ENCODE data around the gene ADAMTS6. TPM values are rescaled to one million over a fixed set of nuclear protein-coding genes. Genes with fewer than 3 reads are reported as not detected.

ADAMTS6 gene
- total and polyA plus RNA-seq, 5 donors from 2014 or later, result 0.03 to 1.5 (median 0.14) TPM; not detected in 1

- H3K27ac ChIP-seq (ENCODE audit: insufficient read depth, low read length, poor library complexity, severe bottlenecking), result no peak overlapping the region
- ATAC-seq (ENCODE audit: low read depth in 2 of 2), result no peak
- H3K4me3 ChIP-seq (ENCODE audit: low read depth, low read length), result peak overlapping the region; percentile 89
Measured at GRCh38 chr5:65481171-65481581, 544 bp downstream of the ADAMTS6 start.

GRCh38 chr5:65480306-65480865, 1.3 kb downstream of the ADAMTS6 start:
- peak overlapping the region; percentile 89 for H3K4me3 ChIP-seq (ENCODE audit: low read depth, low read length)
- Mint-ChIP-seq H3K27me3 (peaks cover 19% of the 10 kb centered on the region), H3K4me1 (peaks cover 4 to 18% (median 15%) of the 10 kb centered on the region in 4 donors), H3K36me3 (no peaks in the 10 kb centered on the region), H3K4me3 (no peak overlapping the region), H3K9me3 (no peaks in the 10 kb centered on the region), H3K27ac (no peak overlapping the region)
- peaks cover 35% of the 10 kb centered on the region for H3K4me1 ChIP-seq (ENCODE audit: control insufficient read depth, insufficient read depth, low read length, poor library complexity, severe bottlenecking)
- ATAC-seq (ENCODE audit: low read depth in 2 of 2) (peak; percentile 30 to 32), DNase-seq (peak in 2 of 3 donors; percentile 15 to 41)
- H3K36me3 ChIP-seq (ENCODE audit: control insufficient read depth, insufficient read depth, low read length), result no peaks in the 10 kb centered on the region
- peaks cover 25% of the 10 kb centered on the region for H3K27me3 ChIP-seq (ENCODE audit: control insufficient read depth, insufficient read depth, low read length)
- H3K27ac ChIP-seq (ENCODE audit: insufficient read depth, low read length, poor library complexity, severe bottlenecking), result no peak overlapping the region
- H3K9me3 ChIP-seq (ENCODE audit: control insufficient read depth in 2 of 2, low read length in 2 of 2), result no peaks in the 10 kb centered on the region

More at GRCh38 chr5:65481171-65481581, 544 bp downstream of the ADAMTS6 start:
- Mint-ChIP-seq H3K4me1 (peaks cover 4 to 18% (median 15%) of the 10 kb centered on the region in 4 donors), H3K36me3 (no peaks in the 10 kb centered on the region), H3K27me3 (peaks cover 11% of the 10 kb centered on the region), H3K27ac (peak overlapping the region; percentile 35 to 94 (median 84)), H3K9me3 (no peaks in the 10 kb centered on the region), H3K4me3 (peak overlapping the region in 1 of 4 donors; percentile 94)
- no peak for DNase-seq
- H3K9me3 ChIP-seq (ENCODE audit: control insufficient read depth in 2 of 2, low read length in 2 of 2), result no peaks in the 10 kb centered on the region
- peaks cover 25% of the 10 kb centered on the region for H3K27me3 ChIP-seq (ENCODE audit: control insufficient read depth, insufficient read depth, low read length)
- H3K4me1 ChIP-seq (ENCODE audit: control insufficient read depth, insufficient read depth, low read length, poor library complexity, severe bottlenecking), result peaks cover 35% of the 10 kb centered on the region
- H3K36me3 ChIP-seq (ENCODE audit: control insufficient read depth, insufficient read depth, low read length), result no peaks in the 10 kb centered on the region

- H3K27me3 ChIP-seq (ENCODE audit: control insufficient read depth, insufficient read depth, low read length), result peaks cover 25% of the 10 kb centered on the region
- no peak overlapping the region for H3K27ac Mint-ChIP-seq
- no peaks in the 10 kb centered on the region for H3K9me3 Mint-ChIP-seq
- ATAC-seq (ENCODE audit: low read depth in 2 of 2), result no peak
- H3K4me1 Mint-ChIP-seq, result peaks cover 4 to 18% (median 15%) of the 10 kb centered on the region in 4 donors
- H3K27ac ChIP-seq (ENCODE audit: insufficient read depth, low read length, poor library complexity, severe bottlenecking), result no peak overlapping the region
- no peaks in the 10 kb centered on the region for H3K36me3 Mint-ChIP-seq
- no peak for DNase-seq
- peaks cover 35% of the 10 kb centered on the region for H3K4me1 ChIP-seq (ENCODE audit: control insufficient read depth, insufficient read depth, low read length, poor library complexity, severe bottlenecking)
- no peaks in the 10 kb centered on the region for H3K9me3 ChIP-seq (ENCODE audit: control insufficient read depth in 2 of 2, low read length in 2 of 2)
- H3K4me3 ChIP-seq (ENCODE audit: low read depth, low read length), result no peak overlapping the region
- H3K27me3 Mint-ChIP-seq, result peaks cover 24% of the 10 kb centered on the region
- no peak overlapping the region for H3K4me3 Mint-ChIP-seq
- no peaks in the 10 kb centered on the region for H3K36me3 ChIP-seq (ENCODE audit: control insufficient read depth, insufficient read depth, low read length)
Measured at GRCh38 chr5:65479527-65479926, 2.2 kb downstream of the ADAMTS6 start.

- peaks cover 32% of the 10 kb centered on the region for H3K4me1 ChIP-seq (ENCODE audit: control insufficient read depth, insufficient read depth, low read length, poor library complexity, severe bottlenecking)
- H3K27ac ChIP-seq (ENCODE audit: insufficient read depth, low read length, poor library complexity, severe bottlenecking), result no peak overlapping the region
- ATAC-seq (ENCODE audit: low read depth in 2 of 2) (no peak), DNase-seq (no peak)
- no peak overlapping the region for H3K4me3 Mint-ChIP-seq
- no peak overlapping the region for H3K4me3 ChIP-seq (ENCODE audit: low read depth, low read length)
- H3K36me3 ChIP-seq (ENCODE audit: control insufficient read depth, insufficient read depth, low read length), result no peaks in the 10 kb centered on the region
- no peaks in the 10 kb centered on the region for H3K9me3 ChIP-seq (ENCODE audit: control insufficient read depth in 2 of 2, low read length in 2 of 2)
- peaks cover 4 to 16% (median 12%) of the 10 kb centered on the region in 4 donors for H3K4me1 Mint-ChIP-seq
- peaks cover 28% of the 10 kb centered on the region for H3K27me3 ChIP-seq (ENCODE audit: control insufficient read depth, insufficient read depth, low read length)
- H3K36me3 Mint-ChIP-seq, result no peaks in the 10 kb centered on the region
- peaks cover 27% of the 10 kb centered on the region for H3K27me3 Mint-ChIP-seq
- H3K9me3 Mint-ChIP-seq, result no peaks in the 10 kb centered on the region
- H3K27ac Mint-ChIP-seq, result no peak overlapping the region
Measured at GRCh38 chr5:65478336-65478735, 3.4 kb downstream of the ADAMTS6 start.

GRCh38 chr5:65475895-65476294, 5.8 kb downstream of the ADAMTS6 start:
- peaks cover 31% of the 10 kb centered on the region for H3K27me3 ChIP-seq (ENCODE audit: control insufficient read depth, insufficient read depth, low read length)
- Mint-ChIP-seq H3K27ac (no peak overlapping the region), H3K4me1 (no peaks in the 10 kb centered on the region), H3K36me3 (no peaks in the 10 kb centered on the region), H3K9me3 (no peaks in the 10 kb centered on the region), H3K4me3 (no peak overlapping the region), H3K27me3 (peaks cover 21% of the 10 kb centered on the region)
- no peak for DNase-seq
- H3K27ac ChIP-seq (ENCODE audit: insufficient read depth, low read length, poor library complexity, severe bottlenecking), result no peak overlapping the region
- no peak for ATAC-seq (ENCODE audit: low read depth in 2 of 2)
- peaks cover 9% of the 10 kb centered on the region for H3K4me1 ChIP-seq (ENCODE audit: control insufficient read depth, insufficient read depth, low read length, poor library complexity, severe bottlenecking)
- no peak overlapping the region for H3K4me3 ChIP-seq (ENCODE audit: low read depth, low read length)
- H3K9me3 ChIP-seq (ENCODE audit: control insufficient read depth in 2 of 2, low read length in 2 of 2), result no peaks in the 10 kb centered on the region
- no peaks in the 10 kb centered on the region for H3K36me3 ChIP-seq (ENCODE audit: control insufficient read depth, insufficient read depth, low read length)

DNA sequence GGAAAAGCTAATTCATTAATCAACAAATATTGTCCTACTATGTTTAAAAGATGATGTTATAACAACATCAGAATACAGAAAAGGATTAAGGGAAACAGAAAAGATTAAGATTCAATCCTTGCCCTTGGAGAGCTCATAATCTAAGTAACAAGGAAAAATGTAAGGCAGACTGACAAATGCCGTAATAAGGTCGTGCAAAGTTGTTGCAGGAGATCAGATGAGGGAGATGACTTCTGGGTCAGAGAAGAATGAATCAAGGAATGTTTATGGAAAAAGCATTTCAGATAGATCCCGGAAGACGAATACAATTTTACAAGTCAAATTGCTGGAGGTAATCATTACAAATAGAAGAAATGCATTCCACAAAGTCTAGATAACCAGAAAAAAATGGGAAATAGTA, 6.4 kb downstream of the ADAMTS6 start:
- Mint-ChIP-seq H3K4me3 (no peak overlapping the region), H3K4me1 (no peaks in the 10 kb centered on the region), H3K9me3 (no peaks in the 10 kb centered on the region), H3K36me3 (no peaks in the 10 kb centered on the region), H3K27me3 (peaks cover 21% of the 10 kb centered on the region), H3K27ac (no peak overlapping the region)
- Histone ChIP-seq H3K27ac (ENCODE audit: insufficient read depth, low read length, poor library complexity, severe bottlenecking) (no peak overlapping the region), H3K4me1 (ENCODE audit: control insufficient read depth, insufficient read depth, low read length, poor library complexity, severe bottlenecking) (peaks cover 3% of the 10 kb centered on the region), H3K4me3 (ENCODE audit: low read depth, low read length) (no peak overlapping the region), H3K36me3 (ENCODE audit: control insufficient read depth, insufficient read depth, low read length) (no peaks in the 10 kb centered on the region), H3K9me3 (ENCODE audit: control insufficient read depth in 2 of 2, low read length in 2 of 2) (no peaks in the 10 kb centered on the region), H3K27me3 (ENCODE audit: control insufficient read depth, insufficient read depth, low read length) (peaks cover 25% of the 10 kb centered on the region)
- DNase-seq (no peak), ATAC-seq (ENCODE audit: low read depth in 2 of 2) (no peak)

DNA sequence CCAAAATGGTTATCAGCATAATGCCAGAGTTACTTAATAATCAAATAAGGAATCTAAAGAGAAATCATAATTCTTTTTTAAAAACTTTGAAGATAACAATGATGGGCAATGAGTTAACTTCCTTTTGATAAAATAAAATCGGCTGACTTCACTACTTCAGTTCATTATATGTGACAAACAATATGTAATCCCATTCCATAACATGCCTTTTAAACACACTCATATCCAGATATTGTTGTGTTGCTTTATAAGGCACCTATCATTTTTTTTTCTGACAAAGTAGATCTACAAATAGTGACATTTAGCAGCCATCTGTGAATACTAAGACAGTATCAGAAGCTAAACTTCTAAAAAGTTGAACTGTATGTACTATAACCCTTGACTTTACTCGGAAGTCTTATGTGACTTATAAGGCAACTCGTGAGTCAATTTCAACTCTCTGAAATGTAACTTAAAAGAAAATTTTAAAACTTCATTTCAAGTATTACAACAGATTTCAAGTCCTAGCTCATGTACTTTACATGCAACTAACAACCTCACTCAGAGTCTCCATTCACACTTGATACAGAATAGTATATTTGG, 7.5 kb downstream of the ADAMTS6 start:
- no peak for ATAC-seq (ENCODE audit: low read depth in 2 of 2)
- Mint-ChIP-seq H3K4me3 (no peak overlapping the region), H3K27me3 (peaks cover 23% of the 10 kb centered on the region), H3K36me3 (no peaks in the 10 kb centered on the region), H3K4me1 (no peaks in the 10 kb centered on the region), H3K27ac (no peak overlapping the region), H3K9me3 (no peaks in the 10 kb centered on the region)
- no peak overlapping the region for H3K4me3 ChIP-seq (ENCODE audit: low read depth, low read length)
- DNase-seq, result no peak
- H3K27ac ChIP-seq (ENCODE audit: insufficient read depth, low read length, poor library complexity, severe bottlenecking), result no peak overlapping the region
- no peaks in the 10 kb centered on the region for H3K9me3 ChIP-seq (ENCODE audit: control insufficient read depth in 2 of 2, low read length in 2 of 2)
- H3K4me1 ChIP-seq (ENCODE audit: control insufficient read depth, insufficient read depth, low read length, poor library complexity, severe bottlenecking), result no peaks in the 10 kb centered on the region
- H3K36me3 ChIP-seq (ENCODE audit: control insufficient read depth, insufficient read depth, low read length), result no peaks in the 10 kb centered on the region
- H3K27me3 ChIP-seq (ENCODE audit: control insufficient read depth, insufficient read depth, low read length), result peaks cover 16% of the 10 kb centered on the region

DNA sequence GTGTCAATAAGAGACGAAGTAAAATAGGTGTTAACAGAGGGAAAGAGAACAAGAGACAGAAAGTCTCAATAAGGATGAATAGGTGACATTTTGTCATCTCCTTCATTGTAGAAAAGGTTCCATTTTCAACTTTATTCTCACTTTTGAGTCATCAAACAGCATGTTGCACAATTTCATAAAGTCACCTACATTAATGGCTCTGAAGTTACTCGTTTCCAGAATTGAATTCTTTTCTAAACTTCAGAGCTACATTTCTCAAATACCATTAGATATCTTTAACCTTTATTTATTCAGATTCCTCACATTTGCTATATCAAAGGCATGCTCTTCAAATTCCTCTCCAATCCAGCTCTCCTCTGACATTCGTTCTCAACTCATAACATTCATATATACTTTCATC, 13.1 kb downstream of the ADAMTS6 start:
- no peak overlapping the region for H3K4me3 Mint-ChIP-seq

More for the DNA sequence above, 13.1 kb downstream of the ADAMTS6 start:
- H3K9me3 Mint-ChIP-seq, result no peaks in the 10 kb centered on the region
- H3K36me3 Mint-ChIP-seq, result no peaks in the 10 kb centered on the region
- Histone ChIP-seq H3K27ac (ENCODE audit: insufficient read depth, low read length, poor library complexity, severe bottlenecking) (no peak overlapping the region), H3K27me3 (ENCODE audit: control insufficient read depth, insufficient read depth, low read length) (peaks cover 14% of the 10 kb centered on the region), H3K4me1 (ENCODE audit: control insufficient read depth, insufficient read depth, low read length, poor library complexity, severe bottlenecking) (no peaks in the 10 kb centered on the region), H3K36me3 (ENCODE audit: control insufficient read depth, insufficient read depth, low read length) (no peaks in the 10 kb centered on the region), H3K4me3 (ENCODE audit: low read depth, low read length) (no peak overlapping the region), H3K9me3 (ENCODE audit: control insufficient read depth in 2 of 2, low read length in 2 of 2) (no peaks in the 10 kb centered on the region)
- no peak overlapping the region for H3K27ac Mint-ChIP-seq
- ATAC-seq (ENCODE audit: low read depth in 2 of 2) (no peak), DNase-seq (no peak)
- H3K4me1 Mint-ChIP-seq, result no peaks in the 10 kb centered on the region
- H3K27me3 Mint-ChIP-seq, result peaks cover 8% of the 10 kb centered on the region

All from CD4-positive, CD25-positive, alpha-beta regulatory T cell (primary cell).